Esophagus squamous epithelium (tissue), 5 donors: ENCODE data around the gene GATB. TPM values are rescaled to one million over a fixed set of nuclear protein-coding genes. Genes with fewer than 3 reads are reported as not detected.
"Not testable (repeated sequence)": the region's sequence is repeated elsewhere in the genome, so short reads cannot be mapped to it uniquely, and the experiment has no call there.

ENCODE experiments used
- DNase-seq: peaks from one replicate; lab custom pipeline; 2025; lab: John Stamatoyannopoulos, UW
- H3K27ac ChIP-seq, 4 donors: fragments of 200-600 bp; sonication (generic); one replicate each; pipeline ENCODE4 v1.5.1; 2016 to 2019; ENCODE audit warnings: mild to moderate bottlenecking in 1 of 4
- H3K27me3 ChIP-seq, 4 donors: fragments of 200-600 bp; sonication (generic); 1 replicate in 3 of 4; 2 replicates in 1 of 4; pipeline versions ENCODE4 v1.5.1 to v1.6.0; 2017 to 2021; ENCODE audit warnings: antibody characterized with exemption in 1 of 4
- H3K36me3 ChIP-seq, 3 donors: fragments of 200-600 bp; sonication (generic); one replicate each; pipeline ENCODE4 v1.5.1; 2016 to 2019
- H3K4me1 ChIP-seq, 3 donors: fragments of 200-600 bp; sonication (generic); one replicate each; pipeline ENCODE4 v1.5.1; 2017 to 2019
- H3K4me3 ChIP-seq, 4 donors: fragments of 200-600 bp; sonication (generic); 1 replicate in 3 of 4; 2 replicates in 1 of 4; pipeline ENCODE4 v1.5.1; 2016 to 2019; ENCODE audit warnings: mild to moderate bottlenecking in 2 of 4, moderate library complexity in 1 of 4
- H3K9me3 ChIP-seq, 3 donors: fragments of 200-600 bp; sonication (generic); one replicate each; pipeline ENCODE4 v1.5.1; 2016 to 2019
- POLR2A ChIP-seq, 4 donors: fragments of 450-650 bp; IDR thresholded peaks; one replicate each; pipeline ENCODE4 v1.6.1; 2017; ENCODE audit warnings: antibody characterized with exemption in 4 of 4, mild to moderate bottlenecking in 4 of 4, moderate library complexity in 3 of 4
- WGBS, 2 donors: methylation state at CpG; one replicate each; pipeline ENCODE4 v1.1.5; 2018; 5-methylcytosine and 5-hydroxymethylcytosine counted together
- intact Hi-C: fragments of 100-400 bp; cut with DNase I; formaldehyde crosslinking; loops from one replicate; pipeline ENCODE4 v1.15.0; 2022
- total RNA-seq, 4 donors: library from RNA; depleted of rRNA; stranded (reverse); fragments of >200 nt; gene quantifications; one replicate each; pipeline ENCODE4 v1.1.0, GENCODE V29; 2016
- TF ChIP-seq, protein P1 (sequence below), 6 experiments: fragments of 450-650 bp in 4 of 6; fragments of 200-600 bp in 2 of 6; sonication (generic) in 2 of 6; IDR thresholded peaks; one replicate each; pipeline ENCODE4 v1.5.1; 2016 to 2019; ENCODE audit warnings: antibody characterized with exemption in 6 of 6, mild to moderate bottlenecking in 4 of 6, moderate library complexity in 4 of 6
- donor health status: DM: yes; HTN: yes; CAD: no.

Gene GATB
- total RNA-seq, 4 donors from 2014 or later = 13.4 to 29.8 (median 24.2) TPM

DNA sequence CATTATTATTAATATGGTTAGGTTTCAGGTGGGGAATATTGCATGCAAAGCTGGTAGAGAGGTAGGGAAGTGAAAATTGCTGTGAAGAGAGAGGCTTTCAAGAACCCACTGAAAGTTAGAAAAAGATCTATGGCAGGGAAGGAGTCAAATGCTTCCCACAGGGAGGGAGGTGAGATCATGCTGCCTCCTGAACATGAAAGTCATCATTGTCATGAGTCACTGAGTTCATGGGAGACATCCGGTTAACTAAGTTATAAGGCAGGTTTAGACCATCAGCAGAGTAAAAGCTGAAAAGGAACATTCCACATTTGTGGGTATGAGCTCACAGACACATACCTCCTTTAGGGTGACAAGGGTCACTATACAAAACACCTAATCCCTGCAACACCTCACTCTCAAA lies 16.2 kb downstream of the GATB start:
- Histone ChIP-seq H3K4me1 (no peaks in the 10 kb centered on the region), H3K27ac (no peak overlapping the region), H3K4me3 (no peak overlapping the region), H3K27me3 (no peaks in the 10 kb centered on the region), H3K9me3 (no peaks in the 10 kb centered on the region), H3K36me3 (peaks cover 0 to 21% (median 0%) of the 10 kb centered on the region in 3 donors)
- DNase-seq = no peak
- intact Hi-C loops = no loop called here
- TF ChIP-seq, protein P1, sequence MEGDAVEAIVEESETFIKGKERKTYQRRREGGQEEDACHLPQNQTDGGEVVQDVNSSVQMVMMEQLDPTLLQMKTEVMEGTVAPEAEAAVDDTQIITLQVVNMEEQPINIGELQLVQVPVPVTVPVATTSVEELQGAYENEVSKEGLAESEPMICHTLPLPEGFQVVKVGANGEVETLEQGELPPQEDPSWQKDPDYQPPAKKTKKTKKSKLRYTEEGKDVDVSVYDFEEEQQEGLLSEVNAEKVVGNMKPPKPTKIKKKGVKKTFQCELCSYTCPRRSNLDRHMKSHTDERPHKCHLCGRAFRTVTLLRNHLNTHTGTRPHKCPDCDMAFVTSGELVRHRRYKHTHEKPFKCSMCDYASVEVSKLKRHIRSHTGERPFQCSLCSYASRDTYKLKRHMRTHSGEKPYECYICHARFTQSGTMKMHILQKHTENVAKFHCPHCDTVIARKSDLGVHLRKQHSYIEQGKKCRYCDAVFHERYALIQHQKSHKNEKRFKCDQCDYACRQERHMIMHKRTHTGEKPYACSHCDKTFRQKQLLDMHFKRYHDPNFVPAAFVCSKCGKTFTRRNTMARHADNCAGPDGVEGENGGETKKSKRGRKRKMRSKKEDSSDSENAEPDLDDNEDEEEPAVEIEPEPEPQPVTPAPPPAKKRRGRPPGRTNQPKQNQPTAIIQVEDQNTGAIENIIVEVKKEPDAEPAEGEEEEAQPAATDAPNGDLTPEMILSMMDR (IDR thresholded peaks at IDR 0.05) = no peak
- TF ChIP-seq POLR2A (IDR thresholded peaks at IDR 0.05) = no peak
- 33% methylated on average over 1 of the region's 1 CpG for WGBS, 2 donors

DNA sequence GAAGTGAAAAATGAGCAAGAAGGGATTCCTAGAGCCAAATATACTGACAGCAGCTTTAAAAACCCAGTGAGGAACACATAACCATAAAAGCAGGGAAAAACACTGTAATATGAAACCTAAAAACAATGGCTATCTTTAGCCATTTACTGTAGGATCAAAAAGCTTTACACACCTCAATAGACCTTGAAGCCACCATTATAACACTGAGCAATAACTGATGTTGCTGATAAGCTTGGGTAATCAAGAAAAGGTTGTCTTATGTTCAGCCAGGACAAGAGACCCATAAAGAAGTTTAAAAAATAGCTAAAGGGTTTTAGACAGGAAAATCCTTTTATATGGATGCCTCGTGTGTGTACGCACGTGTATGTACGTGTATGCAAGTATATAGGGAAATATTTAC lies 16.9 kb downstream of the GATB start:
- intact Hi-C loops = no loop called here
- Histone ChIP-seq H3K4me3 (no peak overlapping the region), H3K27ac (no peak overlapping the region), H3K36me3 (peaks cover 0 to 27% (median 0%) of the 10 kb centered on the region in 3 donors), H3K9me3 (no peaks in the 10 kb centered on the region), H3K27me3 (no peaks in the 10 kb centered on the region), H3K4me1 (no peaks in the 10 kb centered on the region)
- TF ChIP-seq, protein P1 (IDR thresholded peaks at IDR 0.05) = no peak
- TF ChIP-seq POLR2A (IDR thresholded peaks at IDR 0.05) = no peak
- 90 to 94% methylated on average over 4 of the region's 4 CpGs for WGBS, 2 donors
- DNase-seq = no peak

DNA sequence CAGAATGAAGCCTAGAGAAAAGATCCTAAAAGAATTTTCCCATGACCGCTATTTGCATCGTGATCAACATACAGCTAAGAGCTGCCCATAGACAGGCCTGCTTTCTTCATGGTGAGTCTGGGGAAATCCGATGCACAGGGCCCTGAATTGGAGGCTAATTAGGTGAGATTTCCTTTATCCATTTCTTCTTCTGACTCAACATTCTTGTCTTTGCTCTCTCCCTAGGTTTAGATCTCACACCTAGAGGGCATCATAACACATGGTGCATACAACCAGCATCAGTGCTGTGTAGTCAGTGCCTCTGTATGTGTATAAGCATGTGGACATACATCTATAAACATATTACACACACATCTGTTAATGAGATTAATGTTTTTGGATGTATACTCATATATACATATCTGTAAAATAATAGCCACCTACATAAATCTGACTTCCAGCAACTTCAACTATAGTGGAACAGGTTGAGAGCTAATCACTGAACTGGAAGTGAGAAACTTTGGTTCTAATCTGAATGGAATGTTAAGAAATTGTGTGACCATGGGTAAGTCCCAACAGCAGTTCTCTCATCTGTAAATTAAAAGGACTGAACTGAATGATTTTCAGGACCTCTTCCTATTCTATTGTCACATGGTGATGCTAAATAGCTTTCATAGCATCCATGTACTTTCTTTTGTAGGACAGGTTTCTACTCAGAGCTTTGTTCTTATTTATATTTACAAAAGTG lies 17.5 kb downstream of the GATB start:
- H3K9me3 ChIP-seq = no peaks in the 10 kb centered on the region
- H3K27ac ChIP-seq = no peak overlapping the region
- intact Hi-C loops = no loop called here
- DNase-seq = no peak
- no peaks in the 10 kb centered on the region for H3K27me3 ChIP-seq
- TF ChIP-seq, protein P1 (IDR thresholded peaks at IDR 0.05) = no peak
- TF ChIP-seq POLR2A (IDR thresholded peaks at IDR 0.05) = no peak
- WGBS, 2 donors = 89 to 94% methylated on average over 3 of the region's 3 CpGs
- peaks cover 0 to 32% (median 0%) of the 10 kb centered on the region in 3 donors for H3K36me3 ChIP-seq
- H3K4me1 ChIP-seq = no peaks in the 10 kb centered on the region
- H3K4me3 ChIP-seq = no peak overlapping the region

DNA sequence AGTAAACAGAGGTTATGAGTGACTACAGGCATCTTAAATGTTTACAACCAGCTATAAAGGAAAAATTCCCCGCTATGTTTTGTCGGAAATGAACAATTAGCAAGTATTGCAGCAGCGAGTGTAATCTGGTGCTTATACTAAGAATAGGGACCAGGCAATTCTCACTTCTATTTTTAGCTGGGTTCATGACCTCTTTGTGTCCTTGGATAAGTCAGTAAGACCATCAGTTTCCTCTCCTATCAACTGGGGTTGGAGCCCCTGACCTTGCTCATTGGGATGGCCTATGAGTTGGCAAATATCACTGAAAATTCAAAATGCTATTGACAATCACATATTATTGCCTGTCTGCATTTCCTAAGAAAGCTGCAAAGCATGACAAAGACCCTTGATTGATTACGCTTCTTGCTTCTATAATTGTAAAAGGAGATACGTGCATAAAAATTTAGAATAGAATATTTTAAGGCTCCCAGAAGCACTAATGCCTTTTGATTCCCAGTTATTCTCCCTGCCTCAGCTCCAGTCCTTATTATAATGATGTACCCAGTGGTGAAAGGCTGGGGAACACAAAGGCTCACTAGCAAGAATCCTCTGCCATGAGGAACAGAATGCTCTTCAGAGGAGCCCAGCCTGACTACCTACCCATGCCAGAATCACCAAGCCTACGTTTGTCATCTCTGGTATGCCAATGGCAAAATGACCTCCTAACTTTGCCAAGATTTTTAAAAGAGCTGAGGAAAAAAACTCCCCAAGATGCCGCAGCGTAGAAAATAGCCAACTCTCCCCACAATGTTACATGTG lies 21.9 kb downstream of the GATB start:
- Histone ChIP-seq H3K36me3 (peaks cover 0 to 50% (median 0%) of the 10 kb centered on the region in 3 donors), H3K4me1 (no peaks in the 10 kb centered on the region), H3K9me3 (peaks cover 0 to 17% (median 13%) of the 10 kb centered on the region in 3 donors), H3K27me3 (no peaks in the 10 kb centered on the region), H3K4me3 (no peak overlapping the region), H3K27ac (no peak overlapping the region)
- no peak for DNase-seq
- intact Hi-C loops = no loop called here
- 89 to 93% methylated on average over 8 of the region's 8 CpGs for WGBS, 2 donors
- TF ChIP-seq, protein P1 (IDR thresholded peaks at IDR 0.05) = no peak
- no peak for TF ChIP-seq POLR2A (IDR thresholded peaks at IDR 0.05)

DNA sequence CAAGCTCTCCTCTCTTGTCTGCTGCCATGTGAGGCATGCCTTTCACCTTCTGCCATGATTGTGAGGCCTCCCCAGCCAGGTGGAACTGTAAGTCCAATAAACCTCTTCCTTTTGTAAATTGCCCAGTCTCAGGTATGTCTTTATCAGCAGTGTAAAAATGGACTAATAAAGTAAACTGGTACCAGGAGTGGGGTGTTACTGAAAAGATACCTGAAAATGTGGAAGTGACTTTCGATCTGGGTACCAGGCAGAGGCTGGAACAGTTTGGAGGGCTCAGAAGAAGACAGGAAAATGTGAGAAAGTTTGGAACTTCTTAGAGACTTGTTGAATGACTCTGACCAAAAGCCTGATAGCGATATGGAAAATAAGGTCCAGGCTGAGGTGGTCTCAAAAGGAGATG lies 24.0 kb downstream of the GATB start:
- DNase-seq, intact Hi-C loops, H3K27ac ChIP-seq, H3K4me1 ChIP-seq, H3K27me3 ChIP-seq, H3K4me3 ChIP-seq: not testable (repeated sequence)
- peaks cover 0 to 17% (median 13%) of the 10 kb centered on the region in 3 donors for H3K9me3 ChIP-seq
- WGBS, 2 donors = 81 to 87% methylated on average over 2 of the region's 2 CpGs
- H3K36me3 ChIP-seq = peaks cover 0 to 46% (median 0%) of the 10 kb centered on the region in 3 donors
